Measurements from ENCODE around the gene KLHL26.

KLHL26 gene

DNA sequence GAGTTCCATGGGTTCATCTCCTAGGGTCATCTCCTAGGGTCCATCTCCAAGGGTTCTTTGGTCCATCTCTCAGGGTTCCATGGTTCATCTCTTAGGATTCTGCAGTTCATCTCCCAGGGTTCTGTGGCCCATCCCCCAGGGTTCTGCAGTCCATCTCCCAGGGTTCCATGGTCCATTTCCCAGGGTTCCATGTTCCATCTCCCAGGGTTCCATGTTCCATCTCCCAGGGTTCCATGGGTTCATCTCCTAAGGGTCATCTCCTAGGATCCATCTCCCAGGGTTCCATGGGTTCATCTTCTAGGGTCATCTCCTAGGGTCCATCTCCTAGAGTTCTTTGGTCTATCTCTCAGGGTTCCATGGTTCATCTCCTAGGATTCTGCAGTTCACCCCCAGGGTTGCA, 19.3 kb upstream of the KLHL26 start:
- no peaks in the 10 kb centered on the region for H3K36me3 ChIP-seq (ENCODE audit: control insufficient read depth, insufficient read depth, low read length)
- no peak overlapping the region for H3K9ac ChIP-seq (ENCODE audit: low read depth, low read length)
- peaks cover 36% of the 10 kb centered on the region for H3K27me3 ChIP-seq (ENCODE audit: control insufficient read depth, insufficient read depth, low read length)
- peaks cover 4% of the 10 kb centered on the region; the same call in 1 of the 2 replicates for H3K4me1 ChIP-seq (ENCODE audit: control insufficient read depth, insufficient read depth, low read length)
- H3K4me3 ChIP-seq (ENCODE audit: low read depth, low read length) = no peak overlapping the region
- no peaks in the 10 kb centered on the region for H3K9me3 ChIP-seq (ENCODE audit: control insufficient read depth, insufficient read depth, low read length)
- no peak overlapping the region for H3K27ac ChIP-seq (ENCODE audit: low read depth, low read length)

DNA sequence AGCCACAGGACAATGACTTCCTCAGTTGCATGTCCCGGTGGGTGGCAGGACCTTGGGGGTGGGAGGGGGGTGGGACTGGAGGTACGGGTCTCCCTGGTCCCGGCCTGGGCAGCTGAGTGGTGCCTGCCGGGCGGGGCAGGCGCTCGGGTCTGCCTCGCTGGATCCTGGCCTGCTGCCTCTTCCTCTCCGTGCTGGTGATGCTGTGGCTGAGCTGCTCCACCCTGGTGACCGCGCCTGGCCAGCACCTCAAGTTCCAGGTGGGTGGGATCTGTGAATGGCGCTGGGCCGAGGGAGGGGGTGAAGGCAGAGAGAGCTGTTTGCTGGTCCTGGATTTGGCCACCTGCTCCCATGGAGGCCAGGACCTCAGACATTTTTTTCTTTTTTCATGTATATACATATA, 18.6 kb upstream of the KLHL26 start:
- peaks cover 29% of the 10 kb centered on the region for H3K27me3 ChIP-seq (ENCODE audit: control insufficient read depth, insufficient read depth, low read length)
- H3K4me3 ChIP-seq (ENCODE audit: low read depth, low read length) = no peak overlapping the region
- H3K9ac ChIP-seq (ENCODE audit: low read depth, low read length) = no peak overlapping the region
- H3K4me1 ChIP-seq (ENCODE audit: control insufficient read depth, insufficient read depth, low read length) = peaks cover 4% of the 10 kb centered on the region; the same call in 1 of the 2 replicates
- no peak overlapping the region for H3K27ac ChIP-seq (ENCODE audit: low read depth, low read length)
- H3K9me3 ChIP-seq (ENCODE audit: control insufficient read depth, insufficient read depth, low read length) = no peaks in the 10 kb centered on the region
- no peaks in the 10 kb centered on the region for H3K36me3 ChIP-seq (ENCODE audit: control insufficient read depth, insufficient read depth, low read length)

DNA sequence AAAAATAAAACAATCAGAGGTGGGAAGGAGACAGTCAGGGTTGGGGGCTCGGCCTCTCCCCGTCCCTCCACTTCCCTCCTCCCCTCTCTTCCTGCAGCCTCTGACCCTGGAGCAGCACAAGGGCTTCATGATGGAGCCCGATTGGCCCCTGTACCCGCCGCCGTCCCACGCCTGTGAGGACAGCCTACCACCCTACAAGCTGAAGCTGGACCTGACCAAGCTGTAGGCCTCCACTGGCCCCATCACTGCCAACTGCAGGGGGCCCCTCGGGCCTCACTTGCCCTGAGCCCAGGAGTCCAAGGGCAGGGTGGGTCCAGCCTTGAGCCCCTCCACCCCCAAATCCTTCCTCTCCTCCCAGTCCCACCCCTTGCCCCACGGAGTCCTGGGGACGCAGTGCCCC, 16.5 kb upstream of the KLHL26 start:
- H3K27ac ChIP-seq (ENCODE audit: low read depth, low read length) = no peak overlapping the region
- H3K4me3 ChIP-seq (ENCODE audit: low read depth, low read length) = no peak overlapping the region
- H3K9me3 ChIP-seq (ENCODE audit: control insufficient read depth, insufficient read depth, low read length) = no peaks in the 10 kb centered on the region
- H3K36me3 ChIP-seq (ENCODE audit: control insufficient read depth, insufficient read depth, low read length) = no peaks in the 10 kb centered on the region
- H3K4me1 ChIP-seq (ENCODE audit: control insufficient read depth, insufficient read depth, low read length) = no peaks in the 10 kb centered on the region
- no peak overlapping the region for H3K9ac ChIP-seq (ENCODE audit: low read depth, low read length)
- peaks cover 8% of the 10 kb centered on the region for H3K27me3 ChIP-seq (ENCODE audit: control insufficient read depth, insufficient read depth, low read length)

DNA sequence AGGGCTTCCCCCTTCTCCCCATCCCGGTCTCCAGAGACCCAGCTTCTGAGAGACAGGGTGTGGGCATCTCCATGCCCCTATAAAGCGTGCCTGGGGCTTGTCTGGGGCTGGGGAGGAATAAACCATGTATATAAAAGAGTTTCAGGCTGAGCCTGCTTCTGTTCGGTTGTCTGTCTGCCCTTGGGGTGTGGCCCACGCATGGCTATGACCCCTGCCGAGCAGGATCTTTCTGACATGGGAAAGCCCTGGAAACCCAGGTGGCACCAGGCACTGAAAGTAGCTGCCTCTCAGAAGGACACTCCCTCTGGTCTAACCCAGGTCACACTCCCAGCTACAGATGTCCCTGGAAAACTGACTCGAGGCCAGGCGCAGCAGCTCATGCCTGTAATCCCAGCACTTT, 15.9 kb upstream of the KLHL26 start:
- H3K9me3 ChIP-seq (ENCODE audit: control insufficient read depth, insufficient read depth, low read length) = no peaks in the 10 kb centered on the region
- no peak overlapping the region for H3K27ac ChIP-seq (ENCODE audit: low read depth, low read length)
- H3K9ac ChIP-seq (ENCODE audit: low read depth, low read length) = no peak overlapping the region
- H3K27me3 ChIP-seq (ENCODE audit: control insufficient read depth, insufficient read depth, low read length) = 0 out of 2 replicates have a peak, but pooled peaks cover 3% of the 10 kb centered on the region
- no peak overlapping the region for H3K4me3 ChIP-seq (ENCODE audit: low read depth, low read length)
- no peaks in the 10 kb centered on the region for H3K36me3 ChIP-seq (ENCODE audit: control insufficient read depth, insufficient read depth, low read length)
- H3K4me1 ChIP-seq (ENCODE audit: control insufficient read depth, insufficient read depth, low read length) = no peaks in the 10 kb centered on the region

DNA sequence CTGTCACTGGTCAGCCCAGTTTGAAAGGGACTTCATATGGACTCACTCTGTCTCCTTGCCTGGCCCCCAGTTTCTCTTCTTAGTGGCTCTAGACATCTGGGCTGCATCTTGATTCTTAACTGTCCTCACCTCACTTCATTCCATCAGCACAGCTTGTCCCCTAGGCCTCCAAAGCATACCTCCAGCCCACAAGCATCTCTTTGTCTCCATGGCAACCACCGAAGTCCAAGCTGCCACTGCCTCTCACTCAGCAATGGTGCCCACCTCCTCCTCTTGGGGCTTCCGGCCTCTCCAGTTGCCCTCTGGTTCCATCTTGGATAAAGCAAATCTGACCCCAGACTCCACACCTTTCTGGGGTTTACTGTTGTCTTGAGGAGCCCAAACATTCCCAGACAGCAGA, 9.9 kb upstream of the KLHL26 start:
- no peaks in the 10 kb centered on the region for H3K9me3 ChIP-seq (ENCODE audit: control insufficient read depth, insufficient read depth, low read length)
- no peak overlapping the region for H3K4me3 ChIP-seq (ENCODE audit: low read depth, low read length)
- no peaks in the 10 kb centered on the region for H3K36me3 ChIP-seq (ENCODE audit: control insufficient read depth, insufficient read depth, low read length)
- no peak overlapping the region for H3K9ac ChIP-seq (ENCODE audit: low read depth, low read length)
- H3K27ac ChIP-seq (ENCODE audit: low read depth, low read length) = no peak overlapping the region
- H3K4me1 ChIP-seq (ENCODE audit: control insufficient read depth, insufficient read depth, low read length) = no peaks in the 10 kb centered on the region
- H3K27me3 ChIP-seq (ENCODE audit: control insufficient read depth, insufficient read depth, low read length) = no peaks in the 10 kb centered on the region

DNA sequence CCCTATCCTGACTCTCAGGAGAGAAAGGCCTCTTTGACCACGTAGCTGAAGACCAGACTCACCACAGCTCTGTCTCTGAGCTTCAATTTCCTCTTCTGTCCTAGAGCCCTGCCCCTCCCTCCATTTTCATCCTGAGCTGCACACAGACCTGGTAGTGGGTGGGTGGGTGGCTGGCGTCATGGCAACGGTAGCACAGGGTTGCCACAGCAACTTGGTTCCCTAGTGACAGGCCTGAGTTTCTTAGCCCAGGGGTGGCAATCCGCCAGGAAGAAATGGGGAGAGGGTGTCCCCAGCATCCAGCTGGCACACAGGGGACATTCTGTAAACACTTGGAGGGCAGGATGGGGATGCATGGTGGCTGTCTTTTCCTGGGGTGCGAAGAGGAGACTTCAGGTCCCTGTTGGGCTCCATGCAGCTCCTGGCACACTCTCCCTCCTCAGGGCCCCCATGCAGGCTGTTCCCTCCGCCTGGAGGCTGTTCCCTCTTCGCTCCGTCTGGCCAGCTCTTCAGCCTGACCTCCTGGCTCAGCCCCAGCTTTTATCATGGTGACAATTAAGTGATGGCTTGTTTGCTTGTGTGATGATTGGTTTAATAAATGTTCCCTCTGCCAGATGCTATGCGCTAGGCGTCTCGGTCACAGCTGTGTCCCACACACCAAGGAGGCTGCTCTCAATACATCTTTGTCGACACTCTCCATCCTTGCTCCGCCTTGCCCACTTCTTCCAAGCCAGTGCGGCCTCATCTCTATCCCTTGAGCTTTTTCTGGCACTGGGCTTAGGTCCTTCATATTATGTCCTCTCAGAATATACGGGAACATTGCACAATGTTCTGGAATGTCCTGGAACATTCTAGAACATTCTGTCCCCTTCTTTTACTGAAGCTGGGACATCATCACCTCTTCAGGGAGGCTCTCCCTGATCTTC, 7.4 kb upstream of the KLHL26 start:
- Histone ChIP-seq H3K27ac (ENCODE audit: low read depth, low read length) (no peak overlapping the region), H3K27me3 (ENCODE audit: control insufficient read depth, insufficient read depth, low read length) (peaks cover under 1% of the 10 kb centered on the region; the same call in 1 of the 2 replicates), H3K36me3 (ENCODE audit: control insufficient read depth, insufficient read depth, low read length) (no peaks in the 10 kb centered on the region), H3K4me1 (ENCODE audit: control insufficient read depth, insufficient read depth, low read length) (no peaks in the 10 kb centered on the region), H3K9ac (ENCODE audit: low read depth, low read length) (no peak overlapping the region), H3K9me3 (ENCODE audit: control insufficient read depth, insufficient read depth, low read length) (no peaks in the 10 kb centered on the region), H3K4me3 (ENCODE audit: low read depth, low read length) (no peak overlapping the region)

DNA sequence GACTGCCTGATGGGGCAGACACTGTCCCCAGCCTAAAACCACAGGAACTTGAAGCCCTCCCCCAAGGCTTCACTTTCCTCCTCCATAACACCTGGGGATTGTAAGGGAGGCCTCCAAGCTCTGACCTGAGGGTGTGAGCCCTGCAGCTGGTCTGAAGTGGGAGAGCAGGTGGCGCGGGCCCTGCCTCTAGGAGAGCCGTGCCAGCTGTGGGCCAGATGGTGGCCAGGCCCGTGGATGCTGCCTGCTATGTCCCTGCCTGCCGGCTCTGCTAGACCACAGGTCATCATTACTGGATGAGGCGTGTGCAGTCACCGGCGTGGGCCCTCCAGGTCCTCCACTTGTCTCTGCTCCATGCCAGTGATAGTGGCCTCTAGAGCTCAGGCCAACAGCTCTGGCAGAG, 3.5 kb upstream of the KLHL26 start:
- H3K9me3 ChIP-seq (ENCODE audit: control insufficient read depth, insufficient read depth, low read length) = no peaks in the 10 kb centered on the region
- peaks cover 8% of the 10 kb centered on the region for H3K27me3 ChIP-seq (ENCODE audit: control insufficient read depth, insufficient read depth, low read length)
- H3K27ac ChIP-seq (ENCODE audit: low read depth, low read length) = no peak overlapping the region
- H3K36me3 ChIP-seq (ENCODE audit: control insufficient read depth, insufficient read depth, low read length) = no peaks in the 10 kb centered on the region
- no peak overlapping the region for H3K9ac ChIP-seq (ENCODE audit: low read depth, low read length)
- H3K4me3 ChIP-seq (ENCODE audit: low read depth, low read length) = no peak overlapping the region
- H3K4me1 ChIP-seq (ENCODE audit: control insufficient read depth, insufficient read depth, low read length) = peaks cover 7% of the 10 kb centered on the region; the same call in 1 of the 2 replicates

DNA sequence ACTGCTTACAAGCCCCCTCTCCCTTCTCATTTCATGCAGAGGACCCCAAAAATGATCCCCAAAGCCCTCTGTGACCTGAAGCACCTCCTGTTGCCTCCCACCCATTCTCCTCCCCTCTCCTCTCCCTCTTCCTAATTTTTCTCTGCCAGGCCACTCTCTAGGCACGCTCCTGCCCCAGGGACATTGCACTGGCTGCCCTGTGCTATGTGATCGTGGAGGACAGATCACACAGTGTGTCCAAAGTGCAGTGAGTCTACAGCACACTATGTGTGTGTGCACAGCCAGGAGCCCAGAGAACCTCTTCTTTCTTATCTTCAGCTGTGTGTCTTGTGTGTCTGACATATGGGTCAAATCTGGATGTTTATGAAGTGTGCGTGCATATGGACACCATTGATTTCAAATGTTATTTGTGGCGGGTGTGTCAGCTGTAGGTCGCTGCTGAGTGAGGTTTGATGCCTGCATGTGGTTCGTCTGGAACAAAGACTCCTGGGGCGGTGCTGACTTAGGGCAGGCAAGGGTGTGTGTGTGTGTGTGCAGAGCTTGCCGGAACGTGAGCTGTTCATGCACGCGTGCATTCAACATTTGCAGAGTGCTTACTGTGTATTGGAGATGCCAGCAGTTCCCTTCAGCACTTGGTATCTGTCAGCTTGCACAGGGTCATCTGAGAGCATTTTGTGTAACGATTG, 2.1 kb upstream of the KLHL26 start:
- no peak overlapping the region for H3K4me3 ChIP-seq (ENCODE audit: low read depth, low read length)
- H3K27me3 ChIP-seq (ENCODE audit: control insufficient read depth, insufficient read depth, low read length) = peaks cover 8% of the 10 kb centered on the region
- no peaks in the 10 kb centered on the region for H3K9me3 ChIP-seq (ENCODE audit: control insufficient read depth, insufficient read depth, low read length)
- H3K4me1 ChIP-seq (ENCODE audit: control insufficient read depth, insufficient read depth, low read length) = peaks cover 7% of the 10 kb centered on the region; the same call in 1 of the 2 replicates
- H3K9ac ChIP-seq (ENCODE audit: low read depth, low read length) = no peak overlapping the region
- no peak overlapping the region for H3K27ac ChIP-seq (ENCODE audit: low read depth, low read length)
- no peaks in the 10 kb centered on the region for H3K36me3 ChIP-seq (ENCODE audit: control insufficient read depth, insufficient read depth, low read length)

DNA sequence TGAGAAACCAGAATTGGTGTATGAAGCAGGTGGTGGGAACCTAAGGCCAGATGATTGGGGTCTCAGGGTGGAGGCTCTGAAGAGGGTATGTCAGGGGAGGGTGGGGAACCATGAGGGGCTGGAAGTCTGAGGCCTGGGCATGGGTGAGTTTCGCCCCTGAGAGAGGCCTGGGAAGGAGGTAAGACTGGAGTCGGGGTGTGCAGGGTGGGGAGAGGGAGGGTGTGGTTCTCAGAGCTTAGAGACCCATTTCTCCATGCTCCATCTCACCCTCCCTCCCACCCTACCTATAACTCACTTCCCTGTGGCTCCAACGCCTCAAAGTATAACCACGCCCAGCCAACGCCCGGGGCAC, 1.0 kb upstream of the KLHL26 start:
- Histone ChIP-seq H3K4me3 (ENCODE audit: low read depth, low read length) (no peak overlapping the region), H3K9me3 (ENCODE audit: control insufficient read depth, insufficient read depth, low read length) (no peaks in the 10 kb centered on the region), H3K4me1 (ENCODE audit: control insufficient read depth, insufficient read depth, low read length) (peaks cover 7% of the 10 kb centered on the region; the same call in 1 of the 2 replicates), H3K36me3 (ENCODE audit: control insufficient read depth, insufficient read depth, low read length) (no peaks in the 10 kb centered on the region), H3K27ac (ENCODE audit: low read depth, low read length) (no peak overlapping the region), H3K27me3 (ENCODE audit: control insufficient read depth, insufficient read depth, low read length) (peaks cover 8% of the 10 kb centered on the region), H3K9ac (ENCODE audit: low read depth, low read length) (no peak overlapping the region)

DNA sequence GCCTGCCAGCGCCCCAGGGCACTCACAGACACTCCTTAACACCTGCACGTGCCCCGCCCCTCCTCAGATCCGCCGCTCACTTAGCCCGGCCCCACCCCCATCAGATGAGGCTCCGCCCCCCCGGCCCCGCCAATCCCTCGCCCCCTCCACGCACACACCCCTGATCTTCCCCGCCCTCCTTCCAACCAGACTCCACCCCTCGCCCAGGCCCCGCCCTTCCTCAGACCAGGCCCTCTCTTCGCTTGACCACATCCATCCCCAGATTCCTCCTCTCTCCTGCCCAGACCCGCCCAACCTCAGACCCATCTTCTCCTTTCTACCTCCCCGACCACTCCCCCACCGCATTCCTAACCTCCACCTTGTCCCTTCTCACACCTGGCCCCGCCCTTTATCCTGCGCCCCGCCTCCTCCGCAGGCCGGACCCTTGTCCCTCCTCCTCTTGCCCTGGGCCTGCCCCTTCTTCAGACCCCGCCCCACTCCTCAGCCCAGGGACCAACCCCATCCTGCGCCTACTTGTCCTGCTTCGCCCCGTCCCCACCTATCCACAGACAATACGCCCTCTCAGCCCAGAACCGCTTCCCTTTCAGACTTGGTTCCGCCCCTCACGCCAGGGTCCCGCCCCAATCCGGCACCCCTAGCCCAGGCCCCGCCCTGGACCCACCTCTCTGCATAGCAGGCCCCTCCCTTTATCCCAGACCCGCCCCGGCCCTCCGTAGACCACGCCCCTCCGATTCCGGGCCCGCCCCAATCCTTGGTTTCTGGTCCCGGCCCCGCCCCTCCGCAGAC, 452 bp upstream of the KLHL26 start:
- Histone ChIP-seq H3K9ac (ENCODE audit: low read depth, low read length) (no peak overlapping the region), H3K4me1 (ENCODE audit: control insufficient read depth, insufficient read depth, low read length) (peaks cover 7% of the 10 kb centered on the region; the same call in 1 of the 2 replicates), H3K9me3 (ENCODE audit: control insufficient read depth, insufficient read depth, low read length) (no peaks in the 10 kb centered on the region), H3K27ac (ENCODE audit: low read depth, low read length) (no peak overlapping the region), H3K27me3 (ENCODE audit: control insufficient read depth, insufficient read depth, low read length) (peaks cover 8% of the 10 kb centered on the region), H3K4me3 (ENCODE audit: low read depth, low read length) (peak overlapping the region; percentile 91), H3K36me3 (ENCODE audit: control insufficient read depth, insufficient read depth, low read length) (no peaks in the 10 kb centered on the region)
